H1 (cell line): Measurements from ENCODE around the gene SOX4. TPM values are rescaled to one million over a fixed set of nuclear protein-coding genes. Genes with fewer than 3 reads are reported as not detected.

Source experiments
- CTCF ChIA-PET: fragments of 300-600 bp; sonication (Branson Sonifier 250); formaldehyde crosslinking; loops from one replicate; lab custom pipeline; 2021; ENCODE audit not compliant: partially characterized antibody; lab: Charles Lee
- POLR2A ChIA-PET: fragments of 300-600 bp; sonication (Branson Sonifier 250); formaldehyde crosslinking; loops from one replicate; lab custom pipeline; 2021; ENCODE audit warnings: inconsistent platforms; ENCODE audit not compliant: partially characterized antibody; lab: Charles Lee
- DNase-seq, 2 experiments: peaks; one replicate each; pipeline versions ENCODE4 v3.0.0 to v3.0.0-alpha.2; 2010 to 2022; ENCODE audit warnings: low spot score in 2 of 2, low read depth in 1 of 2, mixed read lengths in 1 of 2
- FAIRE-seq: peaks from 2 replicates; lab custom pipeline; 2011; peaks lifted over from hg19 to GRCh38; lab: Jason Lieb, UNC
- H2AFZ ChIP-seq: 2 replicates; pipeline ENCODE4 v1.8.1; 2012; ENCODE audit warnings: low read length, inconsistent platforms
- H2AK5ac ChIP-seq: 2 replicates; pipeline ENCODE4 v1.6.1; 2013; ENCODE audit warnings: low read depth, low read length
- H2BK120ac ChIP-seq: replicated peaks from 2 replicates; pipeline ENCODE3; 2013; ENCODE audit warnings: low read depth, low read length, inconsistent platforms
- H2BK12ac ChIP-seq: 2 replicates; pipeline ENCODE4 v1.6.1; 2013; ENCODE audit warnings: low read depth, low read length
- H2BK15ac ChIP-seq: 2 replicates; pipeline ENCODE4 v1.6.1; 2013; ENCODE audit warnings: low read length
- H2BK20ac ChIP-seq: 2 replicates; pipeline ENCODE4 v1.6.1; 2013; ENCODE audit warnings: low read length
- H2BK5ac ChIP-seq: 2 replicates; pipeline ENCODE4 v1.6.1; 2013; ENCODE audit warnings: low read depth, low read length
- H3K14ac ChIP-seq: 2 replicates; pipeline ENCODE4 v1.6.1; 2013; ENCODE audit warnings: inconsistent platforms; ENCODE audit not compliant: insufficient read length
- H3K18ac ChIP-seq: 2 replicates; pipeline ENCODE4 v1.6.1; 2013; ENCODE audit warnings: low read length; ENCODE audit errors: extremely low read depth
- H3K23ac ChIP-seq: 2 replicates; pipeline ENCODE4 v1.6.1; 2013; ENCODE audit warnings: inconsistent platforms; ENCODE audit not compliant: insufficient read length
- H3K23me2 ChIP-seq: 2 replicates; pipeline ENCODE4 v1.6.1; 2013; ENCODE audit warnings: low read depth, low read length
- H3K27ac ChIP-seq: 2 replicates; pipeline ENCODE4 v1.6.1; 2011; ENCODE audit warnings: low read depth, low read length, inconsistent platforms
- H3K27me3 ChIP-seq, 4 experiments: replicated peaks in 1 of 4; 1 replicate in 1 of 4; 2 replicates in 3 of 4; pipeline versions ENCODE4 v1.6.1 to v1.8.1; 2011 to 2013; ENCODE audit warnings: low read length in 3 of 4, mild to moderate bottlenecking in 3 of 4, inconsistent platforms in 2 of 4, mixed read lengths in 2 of 4, moderate library complexity in 1 of 4; ENCODE audit not compliant: control insufficient read depth in 3 of 4, insufficient read depth in 3 of 4; ENCODE audit errors: extremely low read depth in 1 of 4
- H3K36me3 ChIP-seq, 4 experiments: 2 replicates each; pipeline versions ENCODE4 v1.6.1 to v1.8.1; 2011 to 2013; ENCODE audit warnings: mild to moderate bottlenecking in 4 of 4, low read length in 3 of 4, moderate library complexity in 2 of 4, control low read depth in 1 of 4, inconsistent platforms in 1 of 4; ENCODE audit not compliant: insufficient read depth in 4 of 4, control insufficient read depth in 2 of 4
- H3K4ac ChIP-seq: replicated peaks from 2 replicates; pipeline ENCODE3; 2013; ENCODE audit warnings: low read length, low read depth, mixed read lengths, inconsistent platforms; ENCODE audit not compliant: insufficient read length
- H3K4me1 ChIP-seq, 4 experiments: replicated peaks in 1 of 4; 1 replicate in 1 of 4; 2 replicates in 3 of 4; pipeline versions ENCODE4 v1.6.1 to v1.8.1; 2011 to 2013; ENCODE audit warnings: low read length in 3 of 4, inconsistent platforms in 2 of 4, mixed read lengths in 1 of 4; ENCODE audit not compliant: insufficient read depth in 4 of 4, control insufficient read depth in 3 of 4
- H3K4me2 ChIP-seq, 2 experiments: 2 replicates each; pipeline versions ENCODE4 v1.6.1 to v1.8.1; 2011 to 2013; ENCODE audit warnings: low read depth in 2 of 2, low read length in 2 of 2, control low read depth in 1 of 2, inconsistent platforms in 1 of 2, mild to moderate bottlenecking in 1 of 2; ENCODE audit not compliant: insufficient read depth in 1 of 2
- H3K4me3 ChIP-seq, 4 experiments: fragments of 200-600, 300-600 bp in 1 of 4; sonication (generic), shearing (Covaris generic), sonication (Bioruptor Twin) in 1 of 4; 2 replicates each; pipeline versions ENCODE4 v1.5.1 to v1.8.1; 2011 to 2016; ENCODE audit warnings: low read length in 4 of 4, low read depth in 3 of 4, control low read depth in 2 of 4, inconsistent platforms in 2 of 4, mild to moderate bottlenecking in 2 of 4, mixed read lengths in 1 of 4, moderate library complexity in 1 of 4; ENCODE audit not compliant: insufficient read depth in 2 of 4; ENCODE audit errors: extremely low read depth in 1 of 4
- H3K56ac ChIP-seq: replicated peaks from 2 replicates; pipeline ENCODE3; 2013; ENCODE audit warnings: low read depth, mild to moderate bottlenecking, mixed read lengths, low read length, inconsistent platforms; ENCODE audit not compliant: insufficient read length
- H3K79me1 ChIP-seq: 2 replicates; pipeline ENCODE4 v1.6.1; 2013; ENCODE audit warnings: low read depth, low read length, control low read depth
- H3K79me2 ChIP-seq, 2 experiments: 2 replicates each; pipeline versions ENCODE4 v1.6.1 to v1.8.1; 2012 to 2013; ENCODE audit warnings: low read length in 2 of 2, mild to moderate bottlenecking in 2 of 2, inconsistent platforms in 1 of 2; ENCODE audit not compliant: insufficient read depth in 2 of 2, control insufficient read depth in 1 of 2
- H3K9ac ChIP-seq, 4 experiments: replicated peaks in 1 of 4; 1 replicate in 1 of 4; 2 replicates in 3 of 4; pipeline versions ENCODE4 v1.6.1 to v1.8.1; 2011 to 2013; ENCODE audit warnings: low read depth in 3 of 4, low read length in 3 of 4, control low read depth in 2 of 4, mild to moderate bottlenecking in 2 of 4, moderate library complexity in 2 of 4, inconsistent platforms in 1 of 4; ENCODE audit errors: extremely low read depth in 1 of 4
- H3K9me3 ChIP-seq, 2 experiments: 2 replicates each; pipeline versions ENCODE4 v1.6.1 to v1.8.1; 2012 to 2013; ENCODE audit warnings: mild to moderate bottlenecking in 2 of 2, moderate library complexity in 2 of 2, control low read depth in 1 of 2, inconsistent platforms in 1 of 2, low read depth in 1 of 2, low read length in 1 of 2, mixed read lengths in 1 of 2; ENCODE audit not compliant: insufficient read depth in 2 of 2
- H4K20me1 ChIP-seq, 2 experiments: replicated peaks in 1 of 2; 2 replicates each; pipeline versions ENCODE3 to v1.8.1; 2011 to 2013; ENCODE audit warnings: inconsistent platforms in 2 of 2, low read length in 2 of 2, mild to moderate bottlenecking in 1 of 2; ENCODE audit not compliant: insufficient read depth in 2 of 2, control insufficient read depth in 1 of 2
- H4K5ac ChIP-seq: 2 replicates; pipeline ENCODE4 v1.6.1; 2013; ENCODE audit warnings: low read length, low read depth, mixed read lengths, inconsistent platforms; ENCODE audit not compliant: insufficient read length
- H4K8ac ChIP-seq: 2 replicates; pipeline ENCODE4 v1.8.0; 2013; ENCODE audit warnings: mild to moderate bottlenecking, moderate library complexity, low read length, inconsistent platforms; ENCODE audit not compliant: insufficient read depth; ENCODE audit errors: extremely low read depth
- H4K91ac ChIP-seq: replicated peaks from 2 replicates; pipeline ENCODE3; 2013; ENCODE audit warnings: low read length, mixed read lengths, inconsistent platforms; ENCODE audit not compliant: insufficient read length
- CBX8 ChIP-seq: fragments of 300-800, 300-1000 bp; sonication (generic); IDR thresholded peaks from 2 replicates; pipeline ENCODE4 v1.7.1; 2016; ENCODE audit warnings: low read depth, low read length, borderline replicate concordance
- CHD1 ChIP-seq: IDR thresholded peaks from 2 replicates; pipeline ENCODE4 v1.6.1; 2012; ENCODE audit warnings: low read depth, low read length, improper control_type of control experiment
- EP300 ChIP-seq, 2 experiments: IDR thresholded peaks; 1 replicate in 1 of 2; 2 replicates in 1 of 2; pipeline ENCODE4 v1.6.1; 2011 to 2012; ENCODE audit warnings: low read depth in 2 of 2, low read length in 2 of 2, mild to moderate bottlenecking in 2 of 2, borderline replicate concordance in 1 of 2, inconsistent platforms in 1 of 2, moderate library complexity in 1 of 2
- JUN ChIP-seq: IDR thresholded peaks from 2 replicates; pipeline ENCODE4 v1.6.1; 2011; ENCODE audit warnings: low read depth, mild to moderate bottlenecking, improper control_type of control experiment, low read length
- RNF2 ChIP-seq: fragments of 200-900, 300-1000 bp; sonication (generic); IDR thresholded peaks from 2 replicates; pipeline ENCODE4 v1.7.1; 2016; ENCODE audit warnings: borderline replicate concordance, low read depth, mild to moderate bottlenecking, antibody characterized with exemption, low read length; ENCODE audit not compliant: poor library complexity, severe bottlenecking; ENCODE audit errors: missing control alignments
- SP1 ChIP-seq: IDR thresholded peaks from 2 replicates; pipeline ENCODE4 v1.6.1; 2011; ENCODE audit warnings: low read depth, low read length
- SRF ChIP-seq: IDR thresholded peaks from 2 replicates; pipeline ENCODE4 v1.6.1; 2011; ENCODE audit warnings: mild to moderate bottlenecking, low read depth, low read length, moderate library complexity
- TAF7 ChIP-seq: optimal IDR thresholded peaks from 2 replicates; pipeline ENCODE3; 2011; ENCODE audit warnings: low read depth, mild to moderate bottlenecking, inconsistent platforms, low read length, moderate library complexity, borderline replicate concordance
- TBP ChIP-seq: IDR thresholded peaks from 2 replicates; pipeline ENCODE4 v1.6.1; 2011; ENCODE audit warnings: low read depth, low read length, improper control_type of control experiment
- YY1 ChIP-seq: IDR thresholded peaks from 2 replicates; pipeline ENCODE4 v1.6.1; 2011; ENCODE audit warnings: low read depth, mild to moderate bottlenecking, low read length
- WGBS, 2 experiments: shearing (Covaris generic) in 1 of 2; methylation state at CpG; one replicate each; pipeline versions ENCODE4 v1.1.6 to v1.1.7; 2013 to 2015; ENCODE audit warnings: low lambda C conversion rate in 2 of 2, mixed read lengths in 2 of 2, inconsistent platforms in 1 of 2, low coverage in 1 of 2, missing lambda C conversion rate in 1 of 2; ENCODE audit not compliant: insufficient replicate concordance in 2 of 2, insufficient coverage in 1 of 2, insufficient read length in 1 of 2; ENCODE audit errors: extremely low coverage in 1 of 2, missing lambda C conversion rate in 1 of 2; 5-methylcytosine and 5-hydroxymethylcytosine counted together
- polyA plus RNA-seq, 7 experiments: library from polyadenylated mRNA; depleted of rRNA in 3 of 7; stranded (reverse) in 5 of 7; unstranded in 2 of 7; fragments of >200 nt in 5 of 7; fragments of 200-250 nt in 2 of 7; gene quantifications; 1 replicate in 5 of 7; 2 replicates in 1 of 7; 4 replicates in 1 of 7; pipeline versions ENCODE4 v1.2.1 to v1.2.3, GENCODE V29; 2011 to 2013; ENCODE audit warnings: missing spikeins in 2 of 7, mixed read lengths in 2 of 7
- total RNA-seq: library from RNA; stranded (reverse); fragmentation: NEBNext Ultra II Directional; extraction: Animal tissue kit (Norgen Biotek cat#: 25700); gene quantifications from 2 replicates; pipeline ENCODE4 v1.2.1, GENCODE V29; 2021

SOX4 gene
- total and polyA plus RNA-seq, 2 of the 8 experiments (the other 6 are each of a cell fraction or from before 2014, with no cell fraction given): 14.1 to 169 TPM

DNA sequence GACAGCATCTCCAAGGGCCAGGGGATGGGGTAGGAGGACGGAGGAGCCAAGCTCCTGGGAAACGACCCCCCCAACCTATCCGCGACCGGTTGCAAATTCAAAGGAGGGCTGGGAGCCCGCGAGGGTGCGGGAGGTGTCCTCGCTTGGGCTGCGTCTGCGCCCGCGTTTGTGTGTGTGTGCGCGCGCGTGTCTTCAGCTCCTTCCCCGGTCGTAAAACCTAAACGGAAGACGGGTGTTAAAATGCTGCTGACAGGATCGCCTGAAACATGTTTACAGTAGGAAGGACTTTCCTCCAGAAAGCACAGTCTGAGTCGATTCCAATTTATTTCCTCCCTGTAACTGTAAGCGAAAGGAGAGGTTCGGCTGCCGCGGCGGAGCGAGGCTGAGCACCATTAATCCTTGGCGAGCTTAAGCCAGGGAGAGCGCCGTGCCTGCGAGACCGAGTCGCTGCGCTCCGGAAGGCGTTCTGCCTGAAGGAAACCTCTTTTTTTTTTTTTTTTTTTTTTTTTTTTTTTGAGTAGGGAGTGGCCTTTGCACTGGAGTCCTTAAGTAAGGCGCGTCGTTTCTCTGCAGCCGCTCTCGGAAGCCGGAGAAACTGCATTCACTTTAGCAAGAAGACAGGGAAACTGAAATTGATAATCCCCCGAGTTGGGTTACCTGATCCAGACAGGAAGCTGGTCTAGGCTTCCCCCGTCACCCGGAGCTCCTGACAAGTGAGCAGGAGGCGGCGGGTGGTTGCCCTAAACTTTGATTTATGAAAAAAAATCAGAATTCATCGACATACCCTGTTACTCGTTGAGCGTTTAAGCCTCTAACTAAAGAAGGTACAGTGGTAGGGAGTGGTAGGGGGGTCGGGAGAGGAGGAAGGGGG is 4.8 kb upstream of the SOX4 start:
- Histone ChIP-seq H3K9ac (peak overlapping the region in 3 of 4 experiments; percentile 5 to 25 (median 19); a peak in 3 of 7 replicates), H3K23ac (no peak overlapping the region), H2BK120ac (no peak overlapping the region), H3K18ac (peak overlapping the region; percentile 64), H3K27me3 (peaks cover 0 to 20% (median 4%) of the 10 kb centered on the region in 4 experiments; a peak in 5 of 7 replicates), H3K4me3 (peak overlapping the region; percentile 50 to 90 (median 79)), H3K14ac (no peak overlapping the region), H2AFZ (peak overlapping the region; percentile 91), H4K5ac (no peak overlapping the region), H2BK5ac (peak overlapping the region; percentile 79; the same call in 1 of the 2 replicates), H2BK20ac (peak overlapping the region; percentile 64; the same call in 1 of the 2 replicates), H3K4me1 (peaks cover 0 to 4% (median 1%) of the 10 kb centered on the region in 4 experiments; a peak in 4 of 7 replicates), H3K27ac (no peak overlapping the region), H4K8ac (peak overlapping the region; percentile 31; the same call in 1 of the 2 replicates), H3K23me2 (peaks cover 25% of the 10 kb centered on the region), H2BK15ac (0 out of 2 replicates have a peak overlapping the region, but pooled peaks have one; percentile 40), H2BK12ac (peak overlapping the region; percentile 77; the same call in 1 of the 2 replicates), H4K20me1 (no peaks in the 10 kb centered on the region), H2AK5ac (no peak overlapping the region), H3K56ac (no peak overlapping the region), H4K91ac (no peak overlapping the region), H3K79me1 (no peaks in the 10 kb centered on the region), H3K4ac (no peak overlapping the region), H3K79me2 (peaks cover under 1 to 1% of the 10 kb centered on the region in 2 experiments), H3K36me3 (no peaks in the 10 kb centered on the region), H3K4me2 (peak overlapping the region; percentile 91 to 100), H3K9me3 (no peaks in the 10 kb centered on the region)
- FAIRE-seq: no peak
- POLR2A ChIA-PET: interaction anchor here (0.6 to 4.2 kb wide), 12 partner anchors 8 to 971 kb away, joined by 3 to 32 read pairs (median 4); no protein-coding TSS in a partner anchor
- CTCF ChIA-PET: interaction anchor here (0.6 to 2.2 kb wide), 37 partner anchors 9 to 1283 kb away, joined by 3 to 10 read pairs (median 3); no protein-coding TSS in a partner anchor
- WGBS, 2 experiments: 2% methylated on average over 53 of the region's 53 CpGs; no CpG with 5 or more reads in 1 of the 2 experiments
- peak in 1 of 2 experiments; percentile 74 for DNase-seq
- TF ChIP-seq TBP (no peak), JUN (no peak), YY1 (0 out of 2 replicates have a peak, but pooled peaks have one; percentile 3), CHD1 (no peak), SP1 (no peak), CBX8 (no peak), EP300 (IDR thresholded peaks at IDR 0.05; ENCODE audit: borderline replicate concordance in 1 of 2, low read depth in 2 of 2, low read length in 2 of 2) (no peak), SRF (no peak), TAF7 (no peak), RNF2 (no peak)
